Retinal pigment epithelial cell (primary cell): ENCODE data around the gene GPR35.

Experiments
- DNase-seq: peaks from one replicate; pipeline ENCODE4 v3.0.0-alpha.2; 2010; ENCODE audit warnings: low read depth
- H3K4me3 ChIP-seq: 2 replicates; pipeline ENCODE4 v1.5.1; 2011; ENCODE audit warnings: mild to moderate bottlenecking, low read length, control low read depth, moderate library complexity
- TF ChIP-seq, protein P1 (sequence below): conservative IDR thresholded peaks from 2 replicates; pipeline ENCODE4 v1.5.1; 2011; ENCODE audit warnings: low read depth, low read length, control low read depth, inconsistent platforms

GPR35 gene

DNA sequence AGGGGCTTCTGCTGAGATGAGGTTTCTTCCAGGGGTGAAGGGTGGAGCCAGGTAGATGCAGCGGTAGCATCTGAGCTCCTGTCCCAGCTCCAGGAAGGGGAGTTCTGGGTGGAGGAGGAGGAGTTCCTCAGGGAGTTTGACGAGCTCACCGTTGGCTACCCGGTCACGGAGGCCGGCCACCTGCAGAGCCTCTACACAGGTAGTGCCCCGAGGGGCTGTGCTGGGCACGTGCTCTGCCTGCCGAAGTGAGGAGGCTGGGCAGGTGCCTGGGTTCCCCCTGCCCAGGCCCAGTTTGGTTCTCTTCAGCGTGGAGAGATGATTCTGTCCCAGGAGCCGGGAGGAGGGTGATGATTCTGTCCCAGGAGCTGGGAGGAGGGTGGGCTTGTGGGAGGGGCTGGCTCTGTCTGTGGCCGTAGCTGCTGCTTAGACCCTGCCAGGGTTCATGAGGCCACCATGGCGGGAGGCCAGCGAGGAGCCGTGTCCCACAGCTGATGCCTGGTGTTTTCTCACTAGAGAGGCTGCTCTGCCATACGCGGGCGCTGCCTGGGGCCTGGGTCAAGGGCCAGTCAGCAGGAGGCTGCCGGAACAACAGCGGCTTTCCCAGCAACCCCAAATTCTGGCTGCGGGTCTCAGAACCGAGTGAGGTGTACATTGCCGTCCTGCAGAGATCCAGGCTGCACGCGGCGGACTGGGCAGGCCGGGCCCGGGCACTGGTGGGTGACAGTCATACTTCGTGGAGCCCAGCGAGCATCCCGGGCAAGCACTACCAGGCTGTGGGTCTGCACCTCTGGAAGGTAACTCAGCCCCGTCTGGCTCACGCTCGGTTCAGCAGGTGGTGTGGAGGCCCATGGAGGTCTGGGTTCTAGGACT is 30.5 kb upstream of the GPR35 start:
- DNase-seq, result no peak
- TF ChIP-seq, protein P1, sequence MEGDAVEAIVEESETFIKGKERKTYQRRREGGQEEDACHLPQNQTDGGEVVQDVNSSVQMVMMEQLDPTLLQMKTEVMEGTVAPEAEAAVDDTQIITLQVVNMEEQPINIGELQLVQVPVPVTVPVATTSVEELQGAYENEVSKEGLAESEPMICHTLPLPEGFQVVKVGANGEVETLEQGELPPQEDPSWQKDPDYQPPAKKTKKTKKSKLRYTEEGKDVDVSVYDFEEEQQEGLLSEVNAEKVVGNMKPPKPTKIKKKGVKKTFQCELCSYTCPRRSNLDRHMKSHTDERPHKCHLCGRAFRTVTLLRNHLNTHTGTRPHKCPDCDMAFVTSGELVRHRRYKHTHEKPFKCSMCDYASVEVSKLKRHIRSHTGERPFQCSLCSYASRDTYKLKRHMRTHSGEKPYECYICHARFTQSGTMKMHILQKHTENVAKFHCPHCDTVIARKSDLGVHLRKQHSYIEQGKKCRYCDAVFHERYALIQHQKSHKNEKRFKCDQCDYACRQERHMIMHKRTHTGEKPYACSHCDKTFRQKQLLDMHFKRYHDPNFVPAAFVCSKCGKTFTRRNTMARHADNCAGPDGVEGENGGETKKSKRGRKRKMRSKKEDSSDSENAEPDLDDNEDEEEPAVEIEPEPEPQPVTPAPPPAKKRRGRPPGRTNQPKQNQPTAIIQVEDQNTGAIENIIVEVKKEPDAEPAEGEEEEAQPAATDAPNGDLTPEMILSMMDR, result no peak
- H3K4me3 ChIP-seq, result no peak overlapping the region

DNA sequence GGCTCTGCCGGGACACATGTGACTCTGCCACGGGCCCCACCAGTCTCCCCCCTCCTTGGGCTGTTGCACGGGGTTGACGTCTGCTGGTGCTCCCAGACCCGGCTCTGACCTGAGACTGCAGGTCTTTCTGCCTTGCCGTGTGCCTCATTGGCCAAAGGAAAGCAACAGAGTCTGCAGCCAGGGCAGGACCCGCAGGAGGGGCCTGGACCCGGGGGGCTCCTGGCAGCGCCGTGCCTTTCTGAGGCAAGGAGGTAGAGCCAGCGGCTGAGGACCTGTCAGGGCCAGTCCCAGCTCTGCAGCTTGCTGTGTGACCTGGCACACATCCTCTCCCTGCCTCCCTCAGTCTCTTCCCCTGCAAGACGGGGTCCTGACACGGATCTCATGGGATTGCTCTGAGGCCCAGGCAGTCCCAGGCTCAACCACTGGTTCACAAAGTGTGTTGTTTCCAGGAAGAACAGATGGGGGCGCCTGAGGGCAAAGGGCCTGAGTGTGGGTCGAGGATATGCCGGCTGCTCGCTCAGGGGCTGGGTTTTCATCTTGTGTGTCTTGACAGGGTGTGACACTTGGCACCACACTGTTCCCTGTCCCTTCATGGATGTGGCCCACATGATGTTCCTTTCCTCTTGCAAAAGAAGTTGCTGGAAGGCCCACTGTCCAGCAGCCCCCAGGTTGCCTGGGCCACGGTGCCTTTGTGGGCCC is 29.8 kb upstream of the GPR35 start:
- H3K4me3 ChIP-seq, result no peak overlapping the region
- TF ChIP-seq, protein P1, result peak; percentile 33
- no peak for DNase-seq

DNA sequence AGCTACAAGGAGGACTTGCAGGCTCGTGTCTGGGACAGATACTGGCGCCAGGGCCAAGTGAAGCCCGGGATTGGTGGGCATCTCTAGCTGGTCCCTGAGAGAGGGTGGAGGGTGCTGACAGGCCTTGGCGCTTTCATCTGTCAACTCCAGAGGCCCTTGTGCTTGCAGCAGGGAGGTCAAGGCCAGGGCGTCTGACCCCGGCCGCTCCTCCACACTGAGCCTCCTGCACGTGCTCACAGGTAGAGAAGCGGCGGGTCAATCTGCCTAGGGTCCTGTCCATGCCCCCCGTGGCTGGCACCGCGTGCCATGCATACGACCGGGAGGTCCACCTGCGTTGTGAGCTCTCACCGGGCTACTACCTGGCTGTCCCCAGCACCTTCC is 29.2 kb upstream of the GPR35 start:
- no peak for DNase-seq
- no peak overlapping the region for H3K4me3 ChIP-seq
- TF ChIP-seq, protein P1, result no peak

DNA sequence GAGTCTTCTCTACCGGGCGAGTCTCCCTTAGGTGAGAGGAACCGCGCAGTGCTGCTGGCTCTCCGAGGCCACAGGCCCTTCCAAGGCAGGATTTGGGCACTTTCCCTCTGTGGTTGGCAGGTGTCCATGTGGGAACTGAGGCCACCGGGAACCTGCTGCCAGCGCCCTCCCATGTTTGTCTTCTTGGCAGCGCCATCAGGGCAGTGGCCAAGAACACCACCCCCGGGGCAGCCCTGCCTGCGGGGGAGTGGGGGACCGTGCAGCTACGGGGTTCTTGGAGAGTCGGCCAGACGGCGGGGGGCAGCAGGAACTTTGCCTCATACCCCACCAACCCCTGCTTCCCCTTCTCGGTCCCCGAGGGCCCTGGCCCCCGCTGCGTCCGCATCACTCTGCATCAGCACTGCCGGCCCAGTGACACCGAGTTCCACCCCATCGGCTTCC is 28.8 kb upstream of the GPR35 start:
- TF ChIP-seq, protein P1, result no peak
- no peak for DNase-seq

DNA sequence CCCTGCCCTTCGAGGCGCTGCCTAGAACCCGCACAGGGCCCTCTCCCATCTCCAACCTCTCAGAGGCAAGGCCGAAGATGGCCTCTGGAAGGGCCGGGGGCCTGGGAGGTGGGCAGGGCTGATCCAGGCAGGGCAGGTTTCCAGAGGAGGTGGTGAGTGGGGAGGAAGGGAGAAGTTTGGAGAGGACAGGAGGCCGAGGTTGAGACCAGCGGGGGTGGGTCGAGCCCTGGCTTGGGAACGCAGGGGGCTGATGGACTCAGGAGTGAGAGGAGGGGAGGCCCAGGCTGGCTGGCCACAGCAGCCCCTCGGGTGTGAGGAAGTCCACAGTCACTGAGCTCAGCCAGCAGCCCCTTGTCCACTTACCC is 28.2 kb upstream of the GPR35 start:
- no peak for DNase-seq
- no peak overlapping the region for H3K4me3 ChIP-seq
- TF ChIP-seq, protein P1, result no peak

More for the DNA sequence above, 28.8 kb upstream of the GPR35 start:
- no peak overlapping the region for H3K4me3 ChIP-seq

DNA sequence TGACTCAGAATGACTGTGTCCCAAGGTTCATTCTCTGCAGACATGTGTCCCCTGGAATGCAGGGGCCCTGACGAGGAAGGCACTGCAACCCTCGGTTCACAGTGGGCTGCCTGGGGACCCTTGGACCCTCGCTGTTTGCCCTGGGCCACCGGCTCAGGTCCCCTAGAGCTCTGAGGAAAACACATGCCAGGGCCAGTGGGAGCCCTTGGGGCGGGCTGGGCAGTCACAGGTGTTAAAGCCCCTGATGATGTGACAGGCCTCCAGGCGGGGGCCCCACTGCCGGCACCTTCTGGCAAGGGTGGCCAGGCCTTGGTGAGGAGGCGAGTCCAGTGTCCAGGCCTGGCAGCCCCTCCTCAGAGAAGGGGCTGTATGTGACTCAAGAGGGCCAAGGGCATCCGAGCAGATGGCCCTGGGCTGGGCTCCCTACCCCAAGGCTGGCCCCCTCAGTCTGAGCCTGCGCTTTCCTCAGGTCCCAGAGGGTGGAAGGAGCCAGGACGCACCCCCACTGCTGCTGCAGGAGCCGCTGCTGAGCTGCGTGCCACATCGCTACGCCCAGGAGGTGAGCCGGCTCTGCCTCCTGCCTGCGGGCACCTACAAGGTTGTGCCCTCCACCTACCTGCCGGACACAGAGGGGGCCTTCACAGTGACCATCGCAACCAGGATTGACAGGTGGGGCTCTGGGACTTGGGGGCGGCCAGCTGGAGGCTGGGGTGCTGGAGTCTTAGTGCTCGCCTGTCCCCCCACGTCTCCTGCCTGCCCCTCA is 27.7 kb upstream of the GPR35 start:
- no peak for DNase-seq
- TF ChIP-seq, protein P1, result no peak

More for the DNA sequence above, 27.7 kb upstream of the GPR35 start:
- no peak overlapping the region for H3K4me3 ChIP-seq
